NOMO-1 treated with dmso at 0.1 percent for 144 hours (cell line): ENCODE data around the gene AMN1.
"Not testable (repeated sequence)": the region's sequence is repeated elsewhere in the genome, so short reads cannot be mapped to it uniquely, and the experiment has no call there.

Experiments
- DNase-seq: peaks from one replicate; lab custom pipeline; 2025; ENCODE audit not compliant: unreplicated experiment; lab: John Stamatoyannopoulos, UW

AMN1 gene

DNA sequence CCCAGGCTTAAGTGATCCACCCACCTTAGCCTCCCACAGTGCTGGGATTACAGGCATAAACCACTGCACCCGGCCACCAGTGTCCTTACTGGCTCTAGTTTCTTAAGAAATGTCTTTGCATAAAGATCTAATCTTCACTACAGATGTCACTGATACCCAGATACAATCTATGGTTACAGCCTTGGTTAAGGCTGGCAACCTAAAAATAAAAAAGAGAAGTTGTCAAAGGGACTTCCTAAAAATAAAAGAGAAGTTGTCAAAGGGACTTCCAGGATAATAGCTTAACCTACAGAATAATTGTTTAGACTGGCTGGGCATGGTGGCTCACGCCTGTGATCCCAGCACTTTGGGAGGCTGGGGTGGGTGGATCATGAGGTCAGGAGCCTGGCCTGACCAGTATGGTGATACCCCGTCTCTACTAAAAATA is 41.7 kb downstream of the AMN1 start:
- DNase-seq, result peak; percentile 78

- DNase-seq, result no peak
Observed at GRCh38 chr12:31685801-31686200, 43.0 kb downstream of the AMN1 start.

- peak; percentile 33 for DNase-seq
Observed at GRCh38 chr12:31682136-31682962, 46.5 kb downstream of the AMN1 start.

DNA sequence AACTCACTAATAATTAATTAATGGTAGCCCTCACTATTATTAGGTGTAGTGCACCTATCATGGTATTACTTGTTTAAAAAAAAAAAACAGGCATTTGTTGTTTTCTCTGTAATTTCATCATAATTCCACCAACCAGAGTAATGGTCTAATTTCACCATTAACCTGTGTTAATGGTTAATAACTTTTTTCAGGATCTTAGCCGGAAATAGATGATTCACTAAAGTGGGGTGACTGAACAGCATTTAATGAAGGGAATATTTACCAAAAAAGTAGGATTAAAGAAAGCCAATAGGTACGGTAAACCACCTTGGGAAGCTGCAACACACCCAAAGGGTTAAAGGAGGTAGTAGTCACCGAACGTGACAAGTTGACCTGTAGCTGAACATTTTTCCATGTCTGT is 56.3 kb downstream of the AMN1 start:
- DNase-seq, result no peak

DNA sequence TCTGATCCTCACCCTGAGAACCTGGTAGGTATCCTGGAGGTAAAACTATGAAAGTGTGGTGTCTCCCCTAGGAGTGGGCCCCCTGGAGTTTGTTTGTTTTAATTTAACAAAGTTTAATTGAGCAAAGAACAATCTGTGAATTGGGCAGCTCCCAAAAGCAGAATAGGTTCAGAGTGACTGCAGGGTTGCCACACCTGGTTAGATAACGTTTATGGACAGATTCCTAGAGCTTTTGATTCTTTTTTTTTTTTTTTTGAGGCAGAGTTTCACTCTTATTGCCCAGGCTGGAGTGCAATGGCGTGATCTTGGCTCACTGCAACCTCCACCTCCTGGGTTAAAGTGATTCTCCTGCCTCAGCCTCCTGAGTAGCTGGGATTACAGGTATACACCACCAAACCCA is 59.2 kb downstream of the AMN1 start:
- DNase-seq, result not testable (repeated sequence)

DNA sequence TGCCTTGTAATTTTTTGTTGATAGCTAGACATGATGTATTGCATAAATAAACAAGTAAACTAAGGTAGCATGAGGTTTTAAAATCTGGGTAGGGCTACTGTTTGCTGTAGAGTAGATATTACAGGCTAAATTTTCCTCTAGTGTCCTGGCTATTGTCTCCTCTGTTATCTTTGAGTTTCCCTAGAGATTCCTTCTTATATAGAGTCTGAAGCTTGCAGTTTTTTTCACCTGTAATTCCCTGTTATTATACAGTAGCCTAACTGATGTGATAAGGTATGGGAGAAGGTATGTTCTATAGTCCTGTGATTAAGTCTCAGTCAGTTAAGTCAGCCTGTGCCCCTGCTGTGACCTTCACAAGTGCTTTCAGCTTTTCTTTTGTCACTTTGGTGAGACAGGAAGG is 59.8 kb downstream of the AMN1 start:
- DNase-seq, result no peak

DNA sequence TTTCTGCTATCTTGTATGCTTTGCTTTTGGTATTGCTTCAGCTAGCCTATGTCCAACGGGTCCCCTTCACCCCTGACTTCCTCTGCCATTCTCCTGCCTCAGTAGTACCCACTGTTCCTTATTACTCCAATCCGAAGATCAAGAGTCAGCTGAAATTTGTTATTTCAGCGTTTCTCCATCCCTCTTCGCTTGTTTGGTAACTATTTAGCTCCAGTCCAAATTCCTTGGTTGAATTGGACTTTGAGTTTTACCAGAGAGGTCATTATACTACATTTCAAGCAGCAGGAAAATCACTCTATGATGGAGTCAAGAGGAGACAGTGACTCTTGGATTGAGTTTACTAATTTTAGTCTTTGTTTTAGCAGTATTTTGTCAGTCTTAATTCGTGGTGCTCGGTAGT is 64.8 kb downstream of the AMN1 start:
- no peak for DNase-seq

GRCh38 chr12:31663576-31663975 is 65.2 kb downstream of the AMN1 start:
- DNase-seq, result no peak

DNA sequence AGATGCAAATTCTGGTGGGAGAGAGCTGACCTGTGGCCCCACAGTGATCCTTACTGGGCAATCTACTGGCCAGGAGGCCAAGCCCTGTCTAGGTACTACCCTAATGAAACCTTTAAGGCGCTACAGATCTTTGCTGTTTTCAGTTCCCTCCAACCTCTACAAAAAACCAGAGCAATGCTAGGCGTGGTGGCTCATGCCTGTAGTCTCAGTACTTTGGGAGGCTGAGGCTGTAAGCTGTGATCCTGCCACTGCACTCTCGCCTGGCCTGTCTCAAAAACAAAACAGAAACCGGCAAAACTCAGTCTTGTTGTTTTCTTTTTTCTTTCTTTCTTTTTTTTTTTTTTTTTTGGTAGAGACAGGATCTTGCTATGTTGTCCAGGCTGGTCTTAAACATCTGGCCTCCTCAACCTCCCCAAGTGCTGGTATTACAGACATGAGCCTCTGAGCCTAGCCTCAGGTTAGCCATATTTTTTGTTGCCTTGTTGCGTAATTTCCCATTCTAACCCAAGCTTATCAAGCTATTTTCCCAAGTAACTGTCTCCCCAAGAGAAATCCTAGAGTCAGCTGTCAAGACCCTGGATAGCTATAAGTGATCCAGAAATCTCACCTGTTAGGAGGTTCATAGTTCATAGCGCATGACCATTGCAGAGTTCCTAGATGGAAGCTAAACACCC is 66.5 kb downstream of the AMN1 start:
- DNase-seq, result no peak

DNA sequence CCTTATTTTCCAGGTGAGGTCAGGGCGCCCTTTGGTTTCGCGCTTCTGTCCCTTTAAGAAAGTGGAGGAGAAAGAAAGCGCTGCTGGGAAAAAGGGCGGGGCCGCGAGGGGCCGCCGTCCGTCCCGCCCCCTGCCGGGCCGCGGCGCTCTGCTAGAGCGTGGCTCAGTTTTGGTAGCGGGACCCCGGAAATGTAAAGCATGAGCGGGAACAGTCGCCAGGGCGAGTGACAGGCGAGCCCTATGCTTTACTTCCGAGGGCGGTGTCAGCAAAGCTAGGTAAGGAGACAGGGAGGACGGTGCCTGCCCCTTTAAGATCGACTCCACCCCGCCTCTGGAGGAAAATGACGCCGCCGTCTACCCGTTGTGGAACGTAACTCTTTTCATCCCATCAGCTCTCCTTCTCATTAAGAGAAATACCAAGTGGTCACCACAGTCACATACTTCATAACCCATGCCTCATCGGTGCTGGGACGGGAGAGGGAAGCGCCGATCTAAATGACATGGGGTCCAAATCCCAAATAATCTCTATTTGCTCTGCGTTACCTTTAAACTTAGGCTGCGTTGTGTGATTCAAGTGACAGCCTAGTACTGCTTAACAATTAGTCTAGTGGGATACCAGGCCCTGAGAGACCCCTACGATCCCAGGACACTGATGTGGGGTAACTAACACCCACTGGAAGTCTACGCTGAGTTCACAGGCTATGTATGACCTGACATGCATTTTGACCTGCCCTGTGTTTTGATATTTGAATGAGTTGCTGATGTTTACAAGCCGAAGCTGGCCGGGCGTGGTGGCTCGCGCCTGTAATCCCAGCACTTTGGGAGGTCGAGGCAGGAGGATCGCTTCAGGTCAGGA is 69.5 kb downstream of the AMN1 start, which contains the start of gene ETFBKMT:
Gene ETFBKMT, plus strand, starts transcription at position 602 of the 856 bp plus-strand sequence. CDS start 2,266 bp downstream, outside the sequence.
- DNase-seq, result peak; percentile 90

- DNase-seq, result no peak
Observed at GRCh38 chr12:31658471-31659086, 70.2 kb downstream of the AMN1 start.

DNA sequence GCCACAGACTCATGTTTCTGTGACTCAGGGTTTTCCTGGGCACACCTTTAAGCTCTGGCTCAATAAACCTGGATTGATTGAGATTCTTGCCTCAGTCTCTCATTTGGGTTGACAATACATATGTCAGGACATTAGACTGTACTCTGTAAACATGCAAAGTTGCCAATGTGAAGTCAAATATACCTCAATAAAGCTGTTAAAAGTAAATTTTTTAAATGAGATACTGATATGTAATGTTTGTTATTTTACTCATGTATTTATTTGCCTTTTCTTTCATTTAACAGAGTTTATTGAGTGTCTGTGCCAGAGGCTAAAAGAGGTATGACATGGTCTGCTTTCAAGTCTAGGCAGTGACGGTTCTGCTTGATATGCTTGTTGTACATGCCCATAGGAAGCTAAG is 73.0 kb downstream of the AMN1 start:
- no peak for DNase-seq

- DNase-seq, result no peak
Observed at GRCh38 chr12:31655208-31655607, 73.6 kb downstream of the AMN1 start.

DNA sequence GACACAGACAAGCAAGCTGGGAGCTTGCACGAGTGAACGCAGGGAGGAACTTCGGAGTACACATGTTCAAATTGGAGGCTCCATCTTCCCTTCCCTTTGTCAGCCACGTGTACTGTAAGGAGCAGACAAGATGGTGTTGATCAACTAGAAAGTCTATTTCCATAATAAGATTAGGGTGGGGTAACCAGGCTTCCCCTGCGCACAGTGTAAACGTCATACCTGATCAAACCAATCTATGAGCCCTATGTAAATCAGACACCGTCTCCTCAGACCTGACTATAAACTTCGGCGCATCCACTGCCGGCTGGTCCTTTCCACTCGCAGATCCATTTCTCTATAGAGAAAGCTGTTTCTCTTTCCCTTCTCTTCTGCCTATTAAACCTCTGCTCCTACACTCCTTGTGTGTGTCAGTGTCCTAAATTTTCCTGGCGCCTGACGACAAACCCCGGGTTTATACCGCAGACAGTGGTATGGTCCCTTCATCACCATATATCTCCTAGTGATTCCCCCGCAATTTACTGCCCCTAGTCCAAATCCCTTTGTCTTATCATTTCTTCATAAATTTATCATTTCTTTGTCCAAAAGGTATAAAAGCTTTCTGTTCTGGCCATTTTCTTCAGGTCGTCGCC is 76.8 kb downstream of the AMN1 start:
- DNase-seq, result no peak

- DNase-seq, result no peak
Observed at GRCh38 chr12:31650918-31651317, 77.9 kb downstream of the AMN1 start.

DNA sequence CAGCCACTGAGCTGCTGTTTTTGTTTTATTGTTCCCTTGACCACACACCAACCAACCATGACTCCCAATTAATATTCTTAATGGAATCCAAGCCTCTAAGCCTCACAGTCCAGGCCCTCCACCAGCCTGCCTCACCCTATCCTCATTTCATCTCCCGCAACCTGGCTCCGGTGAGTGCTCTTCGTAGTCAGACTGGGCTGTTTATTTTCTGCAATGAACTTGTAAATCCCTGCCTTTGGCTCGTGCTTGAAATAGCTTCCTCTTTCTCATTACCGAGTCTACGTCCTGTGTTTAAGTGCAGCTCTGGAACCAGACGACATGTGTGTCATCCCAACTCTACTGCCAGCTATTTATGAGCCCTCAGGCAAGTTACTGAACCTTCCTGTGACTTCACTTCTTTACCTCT is 81.7 kb downstream of the AMN1 start:
- no peak for DNase-seq

- no peak for DNase-seq
Observed at GRCh38 chr12:31645924-31646323, 82.9 kb downstream of the AMN1 start.

DNA sequence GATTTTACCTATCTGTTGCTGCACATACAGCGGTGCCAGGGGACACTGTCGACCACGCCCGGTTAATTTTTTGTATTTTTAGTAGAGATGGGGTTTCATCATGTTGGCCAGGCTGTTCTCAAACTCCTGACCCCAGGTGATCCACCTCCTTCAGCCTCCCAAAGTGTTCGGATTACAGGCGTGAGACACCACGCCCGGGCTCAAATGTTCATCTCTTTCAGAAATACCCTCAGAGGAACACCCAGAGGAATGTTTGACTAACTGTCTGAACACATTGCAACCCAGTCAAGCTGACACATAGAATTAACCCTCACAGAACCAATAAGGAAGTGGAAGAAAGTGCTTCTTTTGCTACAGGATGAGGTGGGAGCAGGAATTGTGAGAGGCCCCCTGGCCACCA is 84.3 kb downstream of the AMN1 start:
- no peak for DNase-seq

DNA sequence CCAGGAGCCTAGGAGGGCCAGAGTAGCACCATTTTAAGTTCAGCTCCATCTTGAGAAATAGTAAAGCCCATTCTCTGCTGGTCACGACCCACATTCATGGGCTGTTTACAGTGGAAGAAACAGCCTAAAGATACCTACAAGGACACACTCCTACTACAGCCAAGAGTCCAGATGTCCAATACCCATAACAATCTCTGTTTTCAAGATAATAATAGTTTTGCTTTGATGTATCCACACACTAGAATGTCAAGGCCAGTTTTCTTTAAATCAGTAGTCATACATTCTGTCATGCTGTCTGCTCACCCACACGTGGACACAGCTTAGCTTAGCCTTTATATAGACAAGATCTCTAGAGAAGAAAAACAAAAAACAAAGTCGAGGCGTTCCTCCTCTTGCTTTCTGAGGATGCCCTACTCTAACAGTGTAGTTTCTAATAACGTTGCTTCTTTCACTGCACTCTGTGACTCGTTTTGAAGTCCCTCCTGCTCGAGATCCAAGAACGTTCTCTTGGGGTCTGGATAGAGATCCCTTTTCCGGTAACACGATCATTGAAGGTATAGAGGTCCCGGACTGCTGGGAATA is 87.2 kb downstream of the AMN1 start:
- DNase-seq, result no peak

DNA sequence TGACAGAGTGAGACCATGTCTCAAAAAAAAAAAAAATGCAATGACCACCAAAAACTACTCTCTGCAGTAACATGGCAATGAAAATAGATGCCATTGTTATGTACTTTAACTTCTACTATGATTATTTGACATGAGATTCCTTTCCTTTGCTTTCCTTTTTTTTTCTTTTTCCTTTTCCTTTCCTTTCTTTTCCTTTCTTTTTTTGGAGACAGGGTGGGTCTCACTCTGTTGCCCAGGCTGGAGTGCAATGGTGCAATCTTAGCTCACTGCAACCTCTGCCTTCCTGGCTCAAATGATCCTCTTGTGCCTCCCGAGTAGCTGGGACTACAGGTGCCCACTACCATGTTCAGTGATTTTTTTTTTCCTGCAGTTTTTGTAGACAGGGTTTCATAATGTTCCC is 94.2 kb downstream of the AMN1 start:
- DNase-seq, result no peak
